Gastrocnemius medialis (tissue), 4 donors: Measurements from ENCODE around the gene ADD1.

Source experiments
- CTCF ChIP-seq, 5 experiments: fragments of 450-650 bp in 3 of 5; fragments of 200-600 bp in 2 of 5; sonication (generic) in 2 of 5; IDR thresholded peaks in 4 of 5; conservative IDR thresholded peaks in 1 of 5; 1 replicate in 4 of 5; 2 replicates in 1 of 5; pipeline ENCODE4 v1.5.1; 2016 to 2019; ENCODE audit warnings: antibody characterized with exemption in 5 of 5, mild to moderate bottlenecking in 3 of 5, moderate library complexity in 3 of 5
- POLR2A ChIP-seq, 2 donors: fragments of 450-650 bp; IDR thresholded peaks; one replicate each; pipeline ENCODE4 v1.6.1; 2017; ENCODE audit warnings: antibody characterized with exemption in 2 of 2, mild to moderate bottlenecking in 2 of 2, moderate library complexity in 2 of 2

- TF ChIP-seq POLR2A (IDR thresholded peaks at IDR 0.05) (no peak), CTCF (IDR thresholded peaks at IDR 0.05 in 4 of 5, conservative IDR thresholded peaks at IDR 0.05 in 1 of 5) (no peak)
Observed at GRCh38 chr4:2808001-2808400, 35.6 kb upstream of the ADD1 start.
